ENCODE data around the gene ATP8B4.

The ATP8B4 gene

GRCh38 chr15:49895347-49896223 lies 223.4 kb downstream of the ATP8B4 start:
- Histone ChIP-seq H3K4me3 (ENCODE audit: low read length in 2 of 2) (no peak overlapping the region), H3K9me3 (ENCODE audit: control insufficient read depth in 2 of 2, low read length in 2 of 2) (no peaks in the 10 kb centered on the region), H3K27ac (ENCODE audit: low read depth in 2 of 2, low read length in 2 of 2) (no peak overlapping the region), H3K27me3 (ENCODE audit: control insufficient read depth in 2 of 2, insufficient read depth in 2 of 2, low read length in 2 of 2) (no peaks in the 10 kb centered on the region), H3K4me1 (ENCODE audit: control insufficient read depth in 2 of 2, insufficient read depth in 2 of 2, low read length in 2 of 2) (no peaks in the 10 kb centered on the region), H3K9ac (ENCODE audit: low read depth in 1 of 2, low read length in 2 of 2) (no peak overlapping the region), H3K36me3 (ENCODE audit: control insufficient read depth in 2 of 2, insufficient read depth in 2 of 2, low read length in 2 of 2) (no peaks in the 10 kb centered on the region)

DNA sequence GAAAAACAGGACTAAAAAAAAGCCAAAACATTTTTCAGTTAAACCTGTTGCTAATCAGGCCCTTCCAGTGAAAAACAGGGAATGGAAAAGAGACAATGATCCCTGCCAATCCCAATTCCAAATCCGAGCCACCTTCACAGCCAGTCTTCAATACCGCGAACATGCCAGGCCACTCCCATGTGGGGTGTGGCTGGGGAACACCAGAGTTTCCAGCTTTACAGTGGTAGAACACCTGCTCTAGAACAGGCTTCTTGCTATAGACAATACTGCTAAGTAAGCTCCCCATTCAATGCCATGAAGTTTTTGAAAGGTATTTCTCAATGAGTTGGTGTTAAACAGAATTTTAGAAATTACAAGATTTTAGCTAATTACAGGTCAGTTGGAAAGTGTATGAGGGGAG lies 228.3 kb downstream of the ATP8B4 start:
- Histone ChIP-seq H3K27me3 (ENCODE audit: control insufficient read depth in 2 of 2, insufficient read depth in 2 of 2, low read length in 2 of 2) (no peaks in the 10 kb centered on the region), H3K9me3 (ENCODE audit: control insufficient read depth in 2 of 2, low read length in 2 of 2) (no peaks in the 10 kb centered on the region), H3K9ac (ENCODE audit: low read depth in 1 of 2, low read length in 2 of 2) (no peak overlapping the region), H3K4me1 (ENCODE audit: control insufficient read depth in 2 of 2, insufficient read depth in 2 of 2, low read length in 2 of 2) (no peaks in the 10 kb centered on the region), H3K4me3 (ENCODE audit: low read length in 2 of 2) (no peak overlapping the region), H3K36me3 (ENCODE audit: control insufficient read depth in 2 of 2, insufficient read depth in 2 of 2, low read length in 2 of 2) (no peaks in the 10 kb centered on the region), H3K27ac (ENCODE audit: low read depth in 2 of 2, low read length in 2 of 2) (no peak overlapping the region)

- no peaks in the 10 kb centered on the region for H3K9me3 ChIP-seq (ENCODE audit: control insufficient read depth in 2 of 2, low read length in 2 of 2)
- no peaks in the 10 kb centered on the region for H3K4me1 ChIP-seq (ENCODE audit: control insufficient read depth in 2 of 2, insufficient read depth in 2 of 2, low read length in 2 of 2)
- H3K27me3 ChIP-seq (ENCODE audit: control insufficient read depth in 2 of 2, insufficient read depth in 2 of 2, low read length in 2 of 2), result no peaks in the 10 kb centered on the region
- H3K36me3 ChIP-seq (ENCODE audit: control insufficient read depth in 2 of 2, insufficient read depth in 2 of 2, low read length in 2 of 2), result no peaks in the 10 kb centered on the region
- H3K4me3 ChIP-seq (ENCODE audit: low read length in 2 of 2), result no peak overlapping the region
- H3K27ac ChIP-seq (ENCODE audit: low read depth in 2 of 2, low read length in 2 of 2), result no peak overlapping the region
- H3K9ac ChIP-seq (ENCODE audit: low read depth in 1 of 2, low read length in 2 of 2), result no peak overlapping the region
Measured at GRCh38 chr15:49889536-49889935, 229.5 kb downstream of the ATP8B4 start.

DNA sequence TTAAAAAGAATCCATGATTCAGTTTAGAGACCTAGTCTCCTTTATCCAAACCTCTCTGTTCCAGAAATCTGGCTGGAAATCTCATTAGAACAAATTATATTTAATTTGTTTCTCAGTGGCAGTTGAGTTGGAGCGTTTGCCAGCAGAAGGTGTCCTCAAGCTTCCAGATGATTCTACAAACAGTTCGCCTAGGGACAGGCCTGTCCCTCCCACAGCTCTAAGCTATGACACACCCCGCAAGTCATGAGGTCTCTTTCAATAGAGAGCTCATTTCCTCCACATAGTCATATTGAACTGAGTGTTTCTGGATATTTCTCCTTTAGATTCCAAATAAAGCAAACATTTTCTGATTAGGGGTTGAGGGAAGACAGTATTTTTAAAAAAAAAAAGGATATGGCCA lies 230.3 kb downstream of the ATP8B4 start:
- H3K9me3 ChIP-seq (ENCODE audit: control insufficient read depth in 2 of 2, low read length in 2 of 2), result no peaks in the 10 kb centered on the region
- H3K27ac ChIP-seq (ENCODE audit: low read depth in 2 of 2, low read length in 2 of 2), result no peak overlapping the region
- no peak overlapping the region for H3K4me3 ChIP-seq (ENCODE audit: low read length in 2 of 2)
- no peak overlapping the region for H3K9ac ChIP-seq (ENCODE audit: low read depth in 1 of 2, low read length in 2 of 2)
- no peaks in the 10 kb centered on the region for H3K27me3 ChIP-seq (ENCODE audit: control insufficient read depth in 2 of 2, insufficient read depth in 2 of 2, low read length in 2 of 2)
- H3K36me3 ChIP-seq (ENCODE audit: control insufficient read depth in 2 of 2, insufficient read depth in 2 of 2, low read length in 2 of 2), result no peaks in the 10 kb centered on the region
- H3K4me1 ChIP-seq (ENCODE audit: control insufficient read depth in 2 of 2, insufficient read depth in 2 of 2, low read length in 2 of 2), result no peaks in the 10 kb centered on the region

DNA sequence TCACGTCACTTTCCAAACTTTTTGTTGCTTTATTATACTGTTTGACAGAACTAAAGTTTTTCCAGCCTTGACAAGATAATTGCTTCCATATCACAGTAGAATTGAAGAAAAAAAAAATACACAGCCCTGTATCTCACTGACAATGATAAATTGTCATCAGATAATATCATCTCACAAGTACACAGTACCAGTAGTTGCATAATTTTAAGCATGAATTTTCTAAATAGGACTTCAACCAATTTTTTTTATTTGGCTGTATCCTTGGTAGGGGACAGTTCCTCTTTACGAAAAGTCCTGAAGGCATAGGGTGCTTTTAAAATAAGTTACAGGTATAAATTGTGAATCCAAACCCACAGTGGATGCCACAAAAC lies 230.7 kb downstream of the ATP8B4 start:
- H3K9ac ChIP-seq (ENCODE audit: low read depth in 1 of 2, low read length in 2 of 2), result no peak overlapping the region
- H3K27ac ChIP-seq (ENCODE audit: low read depth in 2 of 2, low read length in 2 of 2), result no peak overlapping the region
- no peaks in the 10 kb centered on the region for H3K9me3 ChIP-seq (ENCODE audit: control insufficient read depth in 2 of 2, low read length in 2 of 2)
- no peaks in the 10 kb centered on the region for H3K27me3 ChIP-seq (ENCODE audit: control insufficient read depth in 2 of 2, insufficient read depth in 2 of 2, low read length in 2 of 2)
- H3K4me1 ChIP-seq (ENCODE audit: control insufficient read depth in 2 of 2, insufficient read depth in 2 of 2, low read length in 2 of 2), result no peaks in the 10 kb centered on the region
- no peaks in the 10 kb centered on the region for H3K36me3 ChIP-seq (ENCODE audit: control insufficient read depth in 2 of 2, insufficient read depth in 2 of 2, low read length in 2 of 2)
- no peak overlapping the region for H3K4me3 ChIP-seq (ENCODE audit: low read length in 2 of 2)

- Histone ChIP-seq H3K4me1 (ENCODE audit: control insufficient read depth in 2 of 2, insufficient read depth in 2 of 2, low read length in 2 of 2) (no peaks in the 10 kb centered on the region), H3K27ac (ENCODE audit: low read depth in 2 of 2, low read length in 2 of 2) (no peak overlapping the region), H3K27me3 (ENCODE audit: control insufficient read depth in 2 of 2, insufficient read depth in 2 of 2, low read length in 2 of 2) (no peaks in the 10 kb centered on the region), H3K9me3 (ENCODE audit: control insufficient read depth in 2 of 2, low read length in 2 of 2) (no peaks in the 10 kb centered on the region), H3K36me3 (ENCODE audit: control insufficient read depth in 2 of 2, insufficient read depth in 2 of 2, low read length in 2 of 2) (no peaks in the 10 kb centered on the region), H3K9ac (ENCODE audit: low read depth in 1 of 2, low read length in 2 of 2) (no peak overlapping the region), H3K4me3 (ENCODE audit: low read length in 2 of 2) (no peak overlapping the region)
Measured at GRCh38 chr15:49887659-49888322, 231.2 kb downstream of the ATP8B4 start.

DNA sequence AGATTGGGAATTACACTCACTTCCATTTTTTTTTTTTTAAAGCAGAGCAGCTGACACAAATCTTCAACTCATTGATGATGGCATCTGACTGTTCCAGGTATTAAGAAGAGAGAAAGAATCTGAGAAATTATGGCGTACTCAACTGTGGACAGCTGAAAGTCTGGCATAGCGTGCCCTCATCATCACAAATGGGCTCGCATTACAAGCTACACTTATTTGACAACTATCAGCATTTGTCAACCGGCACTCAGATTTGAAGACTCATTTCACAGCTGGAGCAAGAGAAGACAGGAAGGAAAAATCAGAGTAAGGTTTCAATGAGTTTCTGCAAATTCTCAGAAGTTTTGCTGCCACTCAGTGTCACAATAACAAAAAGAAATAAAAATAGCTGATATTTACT lies 235.9 kb downstream of the ATP8B4 start:
- no peaks in the 10 kb centered on the region for H3K36me3 ChIP-seq (ENCODE audit: control insufficient read depth in 2 of 2, insufficient read depth in 2 of 2, low read length in 2 of 2)
- no peak overlapping the region for H3K9ac ChIP-seq (ENCODE audit: low read depth in 1 of 2, low read length in 2 of 2)
- H3K4me3 ChIP-seq (ENCODE audit: low read length in 2 of 2), result no peak overlapping the region
- no peaks in the 10 kb centered on the region for H3K9me3 ChIP-seq (ENCODE audit: control insufficient read depth in 2 of 2, low read length in 2 of 2)
- H3K4me1 ChIP-seq (ENCODE audit: control insufficient read depth in 2 of 2, insufficient read depth in 2 of 2, low read length in 2 of 2), result no peaks in the 10 kb centered on the region
- no peaks in the 10 kb centered on the region for H3K27me3 ChIP-seq (ENCODE audit: control insufficient read depth in 2 of 2, insufficient read depth in 2 of 2, low read length in 2 of 2)
- H3K27ac ChIP-seq (ENCODE audit: low read depth in 2 of 2, low read length in 2 of 2), result no peak overlapping the region

DNA sequence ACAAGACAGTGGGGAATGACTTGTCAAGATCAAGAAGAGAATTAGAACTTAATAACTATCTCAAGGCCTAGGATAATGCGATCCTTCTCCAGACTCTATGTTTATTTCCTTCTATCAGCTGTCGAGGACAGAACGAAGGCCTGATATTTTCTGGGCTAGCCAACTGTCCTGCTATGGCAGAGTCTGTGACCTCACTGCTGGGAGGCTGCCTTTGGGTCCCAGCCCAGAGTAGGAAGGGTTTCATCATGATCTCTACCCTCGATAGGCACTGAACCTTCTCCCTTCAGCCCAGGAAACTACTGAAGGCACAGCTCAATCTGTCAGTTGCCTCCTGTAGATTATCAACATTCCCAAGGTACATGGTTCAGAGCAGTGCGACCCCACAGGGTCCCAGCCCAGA lies 237.2 kb downstream of the ATP8B4 start:
- Histone ChIP-seq H3K9ac (ENCODE audit: low read depth in 1 of 2, low read length in 2 of 2) (no peak overlapping the region), H3K27ac (ENCODE audit: low read depth in 2 of 2, low read length in 2 of 2) (no peak overlapping the region), H3K27me3 (ENCODE audit: control insufficient read depth in 2 of 2, insufficient read depth in 2 of 2, low read length in 2 of 2) (no peaks in the 10 kb centered on the region), H3K9me3 (ENCODE audit: control insufficient read depth in 2 of 2, low read length in 2 of 2) (no peaks in the 10 kb centered on the region), H3K4me1 (ENCODE audit: control insufficient read depth in 2 of 2, insufficient read depth in 2 of 2, low read length in 2 of 2) (peaks cover 0 to 4% of the 10 kb centered on the region in 2 donors), H3K36me3 (ENCODE audit: control insufficient read depth in 2 of 2, insufficient read depth in 2 of 2, low read length in 2 of 2) (no peaks in the 10 kb centered on the region), H3K4me3 (ENCODE audit: low read length in 2 of 2) (no peak overlapping the region)

DNA sequence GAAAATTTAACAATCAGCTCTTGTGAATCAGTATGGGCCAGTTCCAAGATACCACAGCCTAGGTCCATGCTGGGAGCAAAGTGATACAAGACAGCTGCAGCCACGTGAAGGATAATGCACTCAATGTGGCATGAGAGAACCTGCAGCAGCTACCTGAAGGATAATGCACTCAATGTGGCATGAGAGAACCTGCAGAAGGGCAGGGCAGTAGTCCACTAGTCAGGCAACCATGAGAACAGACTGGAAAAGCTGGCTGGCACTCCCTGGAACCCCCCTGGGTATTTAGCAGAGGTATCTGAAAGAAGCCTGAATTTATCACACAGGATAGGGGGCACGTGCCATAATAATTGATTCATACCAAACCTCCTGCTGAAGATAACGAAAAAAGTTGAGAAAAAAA lies 237.6 kb downstream of the ATP8B4 start:
- no peak overlapping the region for H3K4me3 ChIP-seq (ENCODE audit: low read length in 2 of 2)
- H3K9me3 ChIP-seq (ENCODE audit: control insufficient read depth in 2 of 2, low read length in 2 of 2), result no peaks in the 10 kb centered on the region
- H3K27me3 ChIP-seq (ENCODE audit: control insufficient read depth in 2 of 2, insufficient read depth in 2 of 2, low read length in 2 of 2), result no peaks in the 10 kb centered on the region
- peaks cover 0 to 7% of the 10 kb centered on the region in 2 donors for H3K4me1 ChIP-seq (ENCODE audit: control insufficient read depth in 2 of 2, insufficient read depth in 2 of 2, low read length in 2 of 2)
- H3K27ac ChIP-seq (ENCODE audit: low read depth in 2 of 2, low read length in 2 of 2), result no peak overlapping the region
- H3K36me3 ChIP-seq (ENCODE audit: control insufficient read depth in 2 of 2, insufficient read depth in 2 of 2, low read length in 2 of 2), result no peaks in the 10 kb centered on the region
- H3K9ac ChIP-seq (ENCODE audit: low read depth in 1 of 2, low read length in 2 of 2), result no peak overlapping the region

GRCh38 chr15:49877873-49878521 lies 241.0 kb downstream of the ATP8B4 start:
- no peak overlapping the region for H3K4me3 ChIP-seq (ENCODE audit: low read length in 2 of 2)
- no peaks in the 10 kb centered on the region for H3K36me3 ChIP-seq (ENCODE audit: control insufficient read depth in 2 of 2, insufficient read depth in 2 of 2, low read length in 2 of 2)
- peaks cover 0 to 7% of the 10 kb centered on the region in 2 donors for H3K4me1 ChIP-seq (ENCODE audit: control insufficient read depth in 2 of 2, insufficient read depth in 2 of 2, low read length in 2 of 2)
- H3K9me3 ChIP-seq (ENCODE audit: control insufficient read depth in 2 of 2, low read length in 2 of 2), result no peaks in the 10 kb centered on the region
- H3K27me3 ChIP-seq (ENCODE audit: control insufficient read depth in 2 of 2, insufficient read depth in 2 of 2, low read length in 2 of 2), result no peaks in the 10 kb centered on the region
- no peak overlapping the region for H3K9ac ChIP-seq (ENCODE audit: low read depth in 1 of 2, low read length in 2 of 2)
- H3K27ac ChIP-seq (ENCODE audit: low read depth in 2 of 2, low read length in 2 of 2), result no peak overlapping the region
